ENCODE results near the gene ACSBG1.

DNA sequence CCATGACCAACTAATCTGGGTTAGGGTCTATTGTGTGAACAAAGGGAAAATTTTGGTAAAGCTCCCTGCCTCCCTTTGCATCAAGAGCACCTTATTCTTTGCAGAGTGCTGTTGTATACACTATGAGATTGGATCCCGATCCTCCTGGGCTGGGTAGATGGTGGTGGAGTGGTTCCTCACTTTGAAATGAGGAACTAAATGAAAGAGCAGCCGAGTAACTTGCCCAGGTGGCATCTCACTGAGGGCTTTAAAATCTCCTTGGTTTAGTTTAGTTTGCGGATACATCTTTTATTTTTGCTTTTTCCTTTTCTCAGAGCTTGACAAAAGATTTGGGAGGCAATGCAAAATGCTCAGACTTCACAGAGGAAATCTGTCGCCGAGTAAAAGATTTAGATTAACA lies 65.8 kb downstream of the ACSBG1 start:
- TF ChIP-seq, protein P1, sequence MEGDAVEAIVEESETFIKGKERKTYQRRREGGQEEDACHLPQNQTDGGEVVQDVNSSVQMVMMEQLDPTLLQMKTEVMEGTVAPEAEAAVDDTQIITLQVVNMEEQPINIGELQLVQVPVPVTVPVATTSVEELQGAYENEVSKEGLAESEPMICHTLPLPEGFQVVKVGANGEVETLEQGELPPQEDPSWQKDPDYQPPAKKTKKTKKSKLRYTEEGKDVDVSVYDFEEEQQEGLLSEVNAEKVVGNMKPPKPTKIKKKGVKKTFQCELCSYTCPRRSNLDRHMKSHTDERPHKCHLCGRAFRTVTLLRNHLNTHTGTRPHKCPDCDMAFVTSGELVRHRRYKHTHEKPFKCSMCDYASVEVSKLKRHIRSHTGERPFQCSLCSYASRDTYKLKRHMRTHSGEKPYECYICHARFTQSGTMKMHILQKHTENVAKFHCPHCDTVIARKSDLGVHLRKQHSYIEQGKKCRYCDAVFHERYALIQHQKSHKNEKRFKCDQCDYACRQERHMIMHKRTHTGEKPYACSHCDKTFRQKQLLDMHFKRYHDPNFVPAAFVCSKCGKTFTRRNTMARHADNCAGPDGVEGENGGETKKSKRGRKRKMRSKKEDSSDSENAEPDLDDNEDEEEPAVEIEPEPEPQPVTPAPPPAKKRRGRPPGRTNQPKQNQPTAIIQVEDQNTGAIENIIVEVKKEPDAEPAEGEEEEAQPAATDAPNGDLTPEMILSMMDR (IDR thresholded peaks at IDR 0.05), result no peak
- TF ChIP-seq POLR2AphosphoS5 (IDR thresholded peaks at IDR 0.05), result no peak

All from gastroesophageal sphincter (tissue), 3 donors.